COLO829 (cell line): ENCODE results near the gene ATP13A2.
"Not testable (repeated sequence)": the region's sequence is repeated elsewhere in the genome, so short reads cannot be mapped to it uniquely, and the experiment has no call there.

Experiments used
- DNase-seq: peaks from one replicate; pipeline ENCODE4 v3.0.0; 2012; ENCODE audit warnings: low spot score

Gene ATP13A2

DNA sequence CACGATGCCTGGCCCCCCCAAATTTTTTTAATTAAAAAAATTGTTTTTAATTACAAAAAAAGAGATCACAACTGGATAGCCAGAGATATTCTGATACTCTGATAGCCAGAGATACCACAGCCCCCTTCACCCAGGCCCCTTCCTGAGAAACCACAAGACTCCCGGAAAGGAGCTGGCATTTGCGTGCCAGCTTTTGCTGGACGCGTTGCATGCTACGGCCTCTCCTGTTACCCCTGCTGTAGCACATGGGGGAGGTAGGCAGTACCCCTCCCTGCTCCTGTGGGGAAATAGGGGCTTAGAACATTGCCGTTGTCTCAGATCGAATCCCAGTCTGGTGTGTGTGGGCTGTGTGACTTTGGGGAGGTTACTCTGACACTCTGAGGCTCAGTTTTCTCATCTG is 54.0 kb downstream of the ATP13A2 start:
- no peak for DNase-seq

DNA sequence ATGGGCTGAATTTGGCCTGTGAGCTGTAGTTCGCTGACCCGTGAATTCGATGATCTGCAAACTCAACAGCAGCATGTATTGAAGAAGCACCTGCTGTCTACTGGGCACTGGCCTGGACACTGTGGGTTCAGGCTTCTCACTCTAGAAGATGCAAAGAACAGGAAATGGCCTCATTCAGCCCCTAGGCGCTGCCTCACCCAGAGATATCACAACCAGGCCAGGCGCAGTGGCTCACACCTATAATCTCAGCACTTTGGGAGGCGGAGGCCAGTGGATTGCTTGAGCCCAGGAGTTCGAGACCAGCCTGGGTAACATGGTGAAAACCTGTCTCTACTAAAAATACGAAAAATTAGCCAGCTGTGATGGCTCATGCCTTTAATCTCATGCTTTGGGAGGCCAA is 55.0 kb downstream of the ATP13A2 start:
- no peak for DNase-seq

DNA sequence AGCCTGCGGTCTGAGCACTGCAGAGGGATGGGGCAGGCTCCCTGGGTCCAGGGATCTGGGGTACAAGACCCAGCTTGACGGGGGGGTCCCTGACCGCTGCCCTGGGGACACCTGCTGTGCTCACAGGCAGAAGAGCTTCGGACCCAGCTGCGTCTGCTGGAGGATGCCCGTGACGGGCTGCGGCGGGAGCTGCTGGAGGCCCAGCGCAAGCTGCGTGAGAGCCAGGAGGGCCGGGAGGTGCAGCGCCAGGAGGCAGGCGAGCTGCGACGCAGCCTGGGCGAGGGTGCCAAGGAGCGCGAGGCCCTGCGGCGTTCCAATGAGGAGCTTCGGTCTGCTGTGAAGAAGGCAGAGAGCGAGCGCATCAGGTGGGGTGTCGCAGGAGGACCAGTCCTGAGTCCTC is 56.5 kb downstream of the ATP13A2 start:
- no peak for DNase-seq

DNA sequence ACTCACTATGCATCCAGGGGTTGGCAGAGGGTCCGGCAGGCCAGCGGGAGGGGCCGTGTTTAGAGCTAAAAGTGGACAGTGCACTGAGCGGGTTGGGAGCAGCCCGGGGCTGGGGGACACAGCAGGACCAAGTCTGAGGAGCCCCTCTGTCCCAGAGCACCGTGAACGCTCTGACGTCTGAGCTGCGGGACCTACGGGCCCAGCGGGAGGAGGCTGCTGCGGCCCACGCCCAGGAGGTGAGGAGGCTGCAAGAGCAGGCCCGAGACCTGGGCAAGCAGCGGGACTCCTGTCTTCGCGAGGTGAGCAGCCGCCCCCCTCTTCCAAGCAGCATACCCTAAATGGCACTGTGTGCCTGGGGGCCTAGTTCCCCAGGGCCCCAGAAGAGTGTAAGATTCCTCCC is 57.1 kb downstream of the ATP13A2 start:
- no peak for DNase-seq

DNA sequence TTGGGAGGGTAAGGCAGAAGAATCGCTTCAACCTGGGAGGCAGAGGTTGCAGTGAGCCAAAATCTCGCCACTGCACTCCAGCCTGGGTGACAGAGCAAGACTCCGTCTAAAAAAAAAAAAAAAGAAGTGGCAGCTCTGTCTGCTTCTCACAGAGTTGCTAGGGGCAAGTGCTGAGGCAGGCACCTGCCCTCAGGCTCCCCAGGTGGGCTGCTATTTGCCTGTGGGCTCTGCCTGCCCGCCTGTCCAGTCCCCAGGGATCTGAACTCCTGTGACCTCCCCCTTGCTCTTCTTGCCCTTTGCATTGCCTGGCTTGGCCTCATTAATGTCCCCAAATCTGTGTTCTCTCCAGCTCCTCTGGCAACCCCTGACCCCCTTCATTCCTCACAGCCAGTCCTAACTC is 59.4 kb downstream of the ATP13A2 start:
- DNase-seq: not testable (repeated sequence)

DNA sequence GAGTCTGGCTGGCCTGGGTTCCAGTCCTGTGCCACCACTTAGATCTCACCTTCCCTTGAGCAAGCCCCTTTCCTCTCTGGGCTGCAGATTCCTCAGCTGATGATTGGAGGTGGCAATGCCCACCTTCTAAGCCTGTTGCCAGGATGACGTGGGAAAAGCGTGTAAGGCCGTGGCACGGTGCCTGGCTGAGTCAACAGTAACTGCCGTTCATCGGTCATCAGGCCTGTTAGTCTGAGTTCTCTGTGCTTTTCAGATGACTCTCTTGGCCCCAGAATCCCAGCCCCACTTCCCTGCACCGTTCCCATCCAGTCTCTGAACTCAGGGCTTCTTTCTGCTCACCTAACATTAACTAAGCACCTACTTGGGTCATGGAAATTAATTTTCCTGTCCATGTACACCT is 62.7 kb downstream of the ATP13A2 start:
- DNase-seq: not testable (repeated sequence)

DNA sequence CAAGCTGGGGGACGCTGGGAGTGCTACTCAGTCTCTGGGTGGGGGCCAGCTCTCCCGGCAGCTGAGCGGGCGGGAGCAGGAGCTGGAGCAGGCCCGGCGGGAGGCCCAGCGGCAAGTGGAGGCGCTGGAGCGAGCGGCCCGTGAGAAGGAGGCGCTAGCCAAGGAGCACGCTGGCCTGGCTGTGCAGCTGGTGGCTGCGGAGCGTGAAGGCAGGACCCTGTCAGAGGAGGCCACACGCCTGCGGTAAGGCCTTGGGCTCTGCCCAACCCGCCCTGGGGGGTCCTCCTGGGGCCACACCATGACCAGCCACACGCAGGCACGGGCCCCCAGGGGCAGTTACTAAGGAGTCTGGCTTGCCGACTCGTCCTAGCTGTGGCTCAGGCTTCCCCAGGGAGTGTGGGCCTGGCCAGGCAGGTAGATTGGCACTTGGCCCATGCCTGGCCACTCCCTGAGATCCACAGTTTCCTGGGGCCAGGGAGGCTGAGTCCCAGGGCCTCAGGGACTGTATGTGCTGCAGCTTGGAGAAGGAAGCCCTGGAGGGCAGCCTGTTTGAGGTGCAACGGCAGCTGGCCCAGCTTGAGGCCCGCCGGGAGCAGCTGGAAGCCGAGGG is 63.3 kb downstream of the ATP13A2 start:
- not testable (repeated sequence) for DNase-seq

DNA sequence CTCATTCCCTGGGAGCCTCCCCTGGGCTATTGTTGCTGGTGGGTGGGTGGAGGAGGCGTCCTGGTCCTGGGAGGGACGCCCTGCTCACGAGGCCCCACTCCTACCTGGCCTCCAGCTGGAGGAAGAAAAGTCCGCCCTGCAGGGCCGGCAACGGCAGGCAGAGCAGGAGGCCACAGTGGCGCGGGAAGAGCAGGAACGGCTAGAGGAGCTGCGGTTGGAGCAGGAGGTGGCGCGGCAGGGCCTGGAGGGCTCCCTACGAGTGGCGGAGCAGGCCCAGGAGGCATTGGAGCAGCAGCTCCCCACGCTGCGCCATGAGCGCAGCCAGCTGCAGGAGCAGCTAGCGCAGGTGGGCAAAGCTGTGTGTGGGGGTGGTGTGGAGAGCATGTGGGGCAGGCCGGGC is 65.1 kb downstream of the ATP13A2 start:
- DNase-seq: no peak

DNA sequence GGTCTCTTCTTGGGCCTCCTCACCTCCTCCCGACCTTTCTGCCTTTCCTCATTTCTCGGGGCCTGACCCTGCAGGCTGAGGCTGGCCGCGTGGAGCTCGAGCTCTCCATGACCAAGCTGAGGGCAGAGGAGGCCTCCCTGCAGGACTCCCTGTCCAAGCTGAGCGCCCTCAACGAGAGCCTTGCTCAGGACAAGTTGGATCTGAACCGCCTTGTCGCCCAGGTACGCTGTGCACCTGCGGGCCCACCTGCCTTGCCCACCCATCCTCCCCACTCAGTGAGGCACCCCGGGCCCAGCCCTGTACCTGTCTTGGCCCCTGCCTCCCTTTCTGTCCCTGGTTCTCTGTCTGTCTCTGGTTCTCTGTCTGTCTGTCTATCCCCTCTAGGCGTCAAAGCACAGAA is 65.5 kb downstream of the ATP13A2 start:
- DNase-seq: not testable (repeated sequence)

DNA sequence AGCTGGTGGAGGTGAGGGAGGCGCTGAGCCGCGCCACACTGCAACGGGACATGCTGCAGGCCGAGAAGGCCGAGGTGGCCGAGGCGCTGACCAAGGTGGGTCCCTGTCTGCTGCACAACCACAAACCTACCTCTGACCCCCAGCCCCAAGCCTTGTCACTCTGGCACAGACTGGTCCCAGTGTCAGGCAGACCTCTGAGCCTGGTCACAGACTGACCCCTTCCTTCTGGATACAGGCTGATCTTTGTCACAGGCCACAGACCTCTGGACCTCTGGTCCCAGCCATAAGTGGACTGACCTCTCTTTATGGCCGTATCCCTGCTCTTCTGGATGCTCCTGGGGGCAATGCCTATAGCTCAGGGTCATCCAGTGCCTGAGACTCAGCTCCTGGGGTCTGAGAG is 66.2 kb downstream of the ATP13A2 start:
- not testable (repeated sequence) for DNase-seq

DNA sequence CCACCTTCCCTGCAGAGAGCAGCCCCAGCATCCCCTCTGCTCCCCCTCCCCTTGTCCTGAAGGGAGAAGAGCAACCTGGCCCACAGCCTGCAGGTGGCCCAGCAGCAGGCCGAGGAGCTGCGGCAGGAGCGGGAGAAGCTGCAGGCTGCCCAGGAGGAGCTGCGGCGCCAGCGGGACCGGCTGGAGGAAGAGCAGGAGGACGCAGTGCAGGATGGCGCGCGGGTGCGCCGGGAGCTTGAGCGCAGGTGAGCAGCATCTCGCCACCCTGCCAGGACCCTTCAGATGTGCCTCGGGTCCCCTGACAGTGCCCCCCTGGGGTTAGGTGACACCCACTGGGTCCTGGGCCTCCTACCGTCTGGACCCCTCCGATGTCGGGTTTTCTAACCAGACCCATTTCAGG is 67.7 kb downstream of the ATP13A2 start:
- DNase-seq: no peak

DNA sequence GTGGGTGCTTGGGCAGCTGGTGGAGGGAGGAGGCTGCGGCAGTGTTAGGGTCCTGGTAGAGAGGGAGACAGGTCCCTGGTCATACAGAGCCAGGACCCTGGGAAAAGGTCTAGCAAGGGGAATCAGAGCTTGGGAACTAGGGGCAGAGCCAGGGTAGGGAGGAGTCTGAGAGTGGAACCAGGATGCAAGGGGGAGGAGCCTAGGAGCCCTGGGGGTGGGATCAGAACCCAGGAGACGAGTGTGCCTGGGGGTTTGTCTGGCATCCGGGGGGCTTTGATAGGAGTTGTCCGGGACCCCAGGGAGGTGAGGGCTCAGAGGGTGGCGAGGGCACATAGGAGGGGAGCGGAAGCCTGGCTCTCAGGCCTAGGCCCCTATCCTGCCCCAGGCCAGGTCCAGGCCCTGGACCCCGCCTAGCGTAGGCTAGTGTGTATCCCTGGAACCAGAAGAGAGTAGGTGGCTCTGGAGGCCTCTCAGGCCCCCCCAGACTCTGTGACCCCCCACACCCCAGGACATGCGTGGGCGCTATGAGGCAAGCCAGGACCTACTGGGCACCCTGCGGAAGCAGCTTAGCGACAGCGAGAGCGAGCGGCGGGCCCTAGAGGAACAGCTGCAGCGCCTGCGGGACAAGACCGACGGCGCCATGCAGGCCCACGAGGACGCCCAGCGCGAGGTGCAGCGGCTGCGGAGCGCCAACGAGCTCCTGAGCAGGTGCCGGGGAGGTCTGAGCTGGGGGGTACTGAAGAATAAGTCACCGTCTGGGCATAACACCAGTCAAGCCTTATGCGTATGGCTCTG is 72.1 kb downstream of the ATP13A2 start:
- DNase-seq: not testable (repeated sequence)

DNA sequence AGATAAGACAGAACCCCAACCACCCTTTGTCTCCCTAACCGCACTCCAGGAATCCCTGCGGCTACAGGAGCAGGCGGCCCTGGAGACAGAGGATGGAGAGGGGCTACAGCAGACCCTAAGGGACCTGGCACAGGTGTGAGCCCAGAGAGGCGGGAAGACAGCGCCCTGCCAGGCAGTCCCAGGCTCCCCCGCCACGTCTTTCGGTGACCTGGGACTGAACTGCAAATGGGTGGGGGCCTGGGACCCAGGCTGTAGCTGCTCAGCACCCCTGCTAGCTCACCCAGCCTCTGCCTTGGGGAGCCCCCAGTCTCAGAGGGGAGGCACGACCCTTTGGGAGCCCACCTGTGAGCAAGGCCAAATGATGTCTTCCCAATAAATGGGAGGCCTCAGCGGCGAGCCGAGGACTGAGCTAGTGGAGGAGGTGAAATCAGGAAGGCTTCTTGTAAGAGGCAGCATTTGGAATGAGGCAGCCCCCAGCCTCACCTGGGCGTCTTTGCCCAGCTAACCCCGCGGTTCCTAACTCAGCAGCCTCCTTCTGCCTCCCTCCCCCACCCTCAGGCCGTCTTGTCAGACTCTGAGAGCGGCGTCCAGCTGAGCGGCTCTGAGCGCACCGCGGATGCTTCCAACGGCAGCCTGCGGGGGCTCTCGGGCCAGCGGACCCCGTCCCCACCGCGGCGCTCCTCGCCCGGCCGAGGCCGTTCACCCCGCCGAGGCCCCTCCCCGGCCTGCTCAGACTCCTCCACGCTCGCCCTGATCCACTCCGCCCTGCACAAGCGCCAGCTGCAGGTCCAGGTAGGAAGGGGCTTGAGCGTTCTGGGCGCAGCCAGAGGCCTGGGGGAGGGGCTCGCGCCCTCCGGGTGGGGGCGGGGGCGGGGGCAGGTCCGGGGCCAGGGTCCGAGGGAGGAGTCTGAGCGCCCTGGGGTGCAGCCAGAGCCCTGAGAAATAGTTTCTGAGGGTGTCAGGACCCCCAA is 73.1 kb downstream of the ATP13A2 start:
- no peak for DNase-seq

DNA sequence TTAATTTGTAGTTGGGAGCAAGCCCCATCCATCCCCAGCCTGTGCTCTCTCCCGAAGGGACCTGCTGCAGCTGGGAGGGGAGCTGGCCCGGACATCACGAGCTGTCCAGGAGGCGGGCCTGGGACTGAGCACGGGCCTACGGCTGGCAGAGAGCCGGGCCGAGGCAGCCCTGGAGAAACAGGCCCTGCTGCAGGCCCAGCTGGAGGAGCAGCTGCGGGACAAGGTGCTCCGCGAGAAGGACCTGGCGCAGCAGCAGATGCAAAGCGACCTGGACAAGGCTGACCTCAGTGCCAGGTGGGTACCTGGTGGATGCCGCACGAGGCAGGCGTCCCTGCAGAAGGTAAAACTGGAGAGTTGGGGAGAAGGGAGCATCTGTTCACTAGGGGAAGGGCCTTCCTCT is 75.1 kb downstream of the ATP13A2 start:
- not testable (repeated sequence) for DNase-seq
